ENCODE measurements around the gene DZIP3. TPM values are rescaled to one million over a fixed set of nuclear protein-coding genes. Genes with fewer than 3 reads are reported as not detected.
"Not testable (repeated sequence)": the region's sequence is repeated elsewhere in the genome, so short reads cannot be mapped to it uniquely, and the experiment has no call there.

DZIP3 gene
- total RNA-seq, 6 experiments from 2014 or later = 2.2 to 5.2 (median 3.0) TPM

DNA sequence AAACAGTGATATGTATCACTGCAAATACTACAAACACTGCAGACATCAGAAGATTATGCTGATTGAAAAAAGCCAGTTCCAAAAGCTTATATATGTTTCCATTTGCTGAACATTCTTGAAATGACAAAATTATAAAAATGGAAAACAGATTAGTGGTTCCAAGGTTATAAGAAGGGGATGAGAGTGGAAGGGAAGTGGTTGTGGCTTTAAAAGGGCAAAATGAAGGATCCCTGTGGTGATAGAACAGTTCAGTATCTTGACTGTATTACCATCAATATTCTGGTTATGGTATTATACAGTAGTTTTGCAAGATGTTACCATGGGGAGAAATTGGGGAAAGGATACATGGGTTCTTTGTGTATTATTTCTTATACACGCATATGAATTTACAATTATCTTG is 77.8 kb downstream of the DZIP3 start:
- H3K27me3 ChIP-seq = no peaks in the 10 kb centered on the region
- WGBS (ENCODE audit: insufficient coverage, low coverage, low lambda C conversion rate, missing lambda C conversion rate) = 0% methylated on average over 1 of the region's 1 CpG
- no peaks in the 10 kb centered on the region for H3K36me3 ChIP-seq
- ATAC-seq = no peak
- TF ChIP-seq, protein P1, sequence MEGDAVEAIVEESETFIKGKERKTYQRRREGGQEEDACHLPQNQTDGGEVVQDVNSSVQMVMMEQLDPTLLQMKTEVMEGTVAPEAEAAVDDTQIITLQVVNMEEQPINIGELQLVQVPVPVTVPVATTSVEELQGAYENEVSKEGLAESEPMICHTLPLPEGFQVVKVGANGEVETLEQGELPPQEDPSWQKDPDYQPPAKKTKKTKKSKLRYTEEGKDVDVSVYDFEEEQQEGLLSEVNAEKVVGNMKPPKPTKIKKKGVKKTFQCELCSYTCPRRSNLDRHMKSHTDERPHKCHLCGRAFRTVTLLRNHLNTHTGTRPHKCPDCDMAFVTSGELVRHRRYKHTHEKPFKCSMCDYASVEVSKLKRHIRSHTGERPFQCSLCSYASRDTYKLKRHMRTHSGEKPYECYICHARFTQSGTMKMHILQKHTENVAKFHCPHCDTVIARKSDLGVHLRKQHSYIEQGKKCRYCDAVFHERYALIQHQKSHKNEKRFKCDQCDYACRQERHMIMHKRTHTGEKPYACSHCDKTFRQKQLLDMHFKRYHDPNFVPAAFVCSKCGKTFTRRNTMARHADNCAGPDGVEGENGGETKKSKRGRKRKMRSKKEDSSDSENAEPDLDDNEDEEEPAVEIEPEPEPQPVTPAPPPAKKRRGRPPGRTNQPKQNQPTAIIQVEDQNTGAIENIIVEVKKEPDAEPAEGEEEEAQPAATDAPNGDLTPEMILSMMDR (IDR thresholded peaks at IDR 0.05) = no peak
- no peak for TF ChIP-seq POLR2A (IDR thresholded peaks at IDR 0.05)
- no peak overlapping the region for H3K4me3 ChIP-seq
- H3K27ac ChIP-seq = no peak overlapping the region
- H3K4me1 ChIP-seq = no peaks in the 10 kb centered on the region
- intact Hi-C loops (cut with DNase I) = loop anchor here in 1 of 2 donors (10.0 kb wide), 1 partner anchor 247 kb away; no protein-coding TSS in a partner anchor
- no peaks in the 10 kb centered on the region for H3K9me3 ChIP-seq
- no peak for DNase-seq

DNA sequence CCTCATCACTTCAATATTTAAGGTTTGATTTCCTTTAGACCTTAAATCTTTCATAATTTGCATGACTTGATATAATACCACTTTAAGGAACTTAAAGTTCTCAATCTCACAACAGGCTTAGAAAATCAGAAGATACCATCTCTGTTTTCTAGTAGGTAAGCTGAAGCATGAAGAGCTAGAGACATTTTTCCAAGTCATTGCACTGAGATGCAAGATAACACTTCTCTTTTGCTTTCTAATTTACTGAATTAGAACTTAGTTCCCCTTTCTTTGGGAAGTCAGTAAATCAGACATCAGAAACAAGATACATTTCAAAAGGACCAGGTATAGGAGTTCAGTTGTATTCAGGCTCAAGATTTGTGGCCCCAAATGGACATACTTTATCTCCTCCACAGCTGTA is 79.7 kb downstream of the DZIP3 start:
- DNase-seq = no peak
- intact Hi-C loops (cut with DNase I) = loop anchor here in 1 of 2 donors (10.0 kb wide), 1 partner anchor 246 kb away; no protein-coding TSS in a partner anchor

DNA sequence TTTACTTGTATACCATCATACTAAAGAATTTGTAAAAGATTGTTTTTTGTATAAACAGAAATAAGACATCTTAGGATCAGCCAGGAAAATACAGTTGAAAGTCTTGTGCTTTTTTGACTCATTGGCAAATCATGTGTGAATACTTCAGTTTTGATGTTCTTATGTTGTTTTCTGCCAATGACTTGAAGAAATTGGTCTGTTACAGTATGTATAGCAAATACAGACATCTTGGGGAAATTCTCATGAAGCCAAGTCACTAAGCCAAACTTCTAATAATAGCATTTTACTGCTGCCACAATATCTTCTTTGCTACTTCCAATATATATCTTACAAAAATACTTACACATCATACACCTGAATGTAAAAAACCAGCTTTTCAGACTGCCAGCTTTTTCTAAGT is 83.2 kb downstream of the DZIP3 start:
- intact Hi-C loops (cut with DNase I) = no loop called here
- Histone ChIP-seq H3K27ac (no peak overlapping the region), H3K4me1 (no peaks in the 10 kb centered on the region), H3K36me3 (no peaks in the 10 kb centered on the region), H3K4me3 (no peak overlapping the region), H3K27me3 (no peaks in the 10 kb centered on the region), H3K9me3 (no peaks in the 10 kb centered on the region)
- DNase-seq (no peak), ATAC-seq (no peak)
- no peak for TF ChIP-seq POLR2A (IDR thresholded peaks at IDR 0.05)
- TF ChIP-seq, protein P1 (IDR thresholded peaks at IDR 0.05) = no peak

More for the DNA sequence above, 79.7 kb downstream of the DZIP3 start:
- no peaks in the 10 kb centered on the region for H3K27me3 ChIP-seq
- no peaks in the 10 kb centered on the region for H3K4me1 ChIP-seq
- H3K27ac ChIP-seq = no peak overlapping the region
- H3K4me3 ChIP-seq = no peak overlapping the region
- no peaks in the 10 kb centered on the region for H3K9me3 ChIP-seq
- ATAC-seq = no peak
- no peaks in the 10 kb centered on the region for H3K36me3 ChIP-seq
- TF ChIP-seq, protein P1 (IDR thresholded peaks at IDR 0.05) = no peak
- no peak for TF ChIP-seq POLR2A (IDR thresholded peaks at IDR 0.05)

DNA sequence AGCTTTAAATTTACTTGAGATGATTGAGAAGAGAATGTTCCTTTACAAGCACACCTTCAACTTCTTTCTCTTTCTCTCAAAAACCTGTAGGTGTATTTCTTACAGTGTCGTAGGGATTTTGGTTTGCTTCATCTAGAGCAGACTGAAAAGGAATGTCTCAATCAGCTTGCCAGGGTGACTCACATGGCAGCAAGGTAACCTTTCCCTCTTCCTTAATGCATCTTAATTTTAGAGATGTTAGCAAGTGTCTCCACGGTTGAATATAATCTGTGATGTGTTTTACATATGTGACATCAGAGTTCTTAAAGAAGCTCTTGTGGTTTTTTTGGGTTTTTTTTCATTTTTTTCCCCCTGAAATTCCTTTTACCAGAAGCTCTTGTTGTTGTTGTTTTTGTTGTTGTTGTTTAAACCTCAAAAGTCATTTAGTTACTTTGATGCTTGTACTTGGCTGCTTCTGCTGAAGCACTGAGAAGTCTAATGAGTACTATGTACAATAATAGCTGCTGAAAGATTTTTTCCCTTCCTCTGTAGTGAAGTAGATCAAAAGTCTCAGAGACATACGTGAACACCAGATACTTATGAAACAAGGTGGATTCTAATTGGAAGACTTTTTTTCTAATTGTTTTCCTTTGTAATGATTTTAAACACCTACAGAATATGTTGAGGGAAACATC is 84.6 kb downstream of the DZIP3 start:
- no peaks in the 10 kb centered on the region for H3K4me1 ChIP-seq
- TF ChIP-seq POLR2A (IDR thresholded peaks at IDR 0.05) = no peak
- TF ChIP-seq, protein P1 (IDR thresholded peaks at IDR 0.05) = no peak
- H3K36me3 ChIP-seq = no peaks in the 10 kb centered on the region
- ATAC-seq = no peak
- DNase-seq = no peak
- WGBS (ENCODE audit: insufficient coverage, low coverage, low lambda C conversion rate, missing lambda C conversion rate) = 87% methylated on average over 3 of the region's 3 CpGs
- intact Hi-C loops (cut with DNase I) = no loop called here
- H3K9me3 ChIP-seq = no peaks in the 10 kb centered on the region
- no peaks in the 10 kb centered on the region for H3K27me3 ChIP-seq
- H3K27ac ChIP-seq = no peak overlapping the region
- no peak overlapping the region for H3K4me3 ChIP-seq

DNA sequence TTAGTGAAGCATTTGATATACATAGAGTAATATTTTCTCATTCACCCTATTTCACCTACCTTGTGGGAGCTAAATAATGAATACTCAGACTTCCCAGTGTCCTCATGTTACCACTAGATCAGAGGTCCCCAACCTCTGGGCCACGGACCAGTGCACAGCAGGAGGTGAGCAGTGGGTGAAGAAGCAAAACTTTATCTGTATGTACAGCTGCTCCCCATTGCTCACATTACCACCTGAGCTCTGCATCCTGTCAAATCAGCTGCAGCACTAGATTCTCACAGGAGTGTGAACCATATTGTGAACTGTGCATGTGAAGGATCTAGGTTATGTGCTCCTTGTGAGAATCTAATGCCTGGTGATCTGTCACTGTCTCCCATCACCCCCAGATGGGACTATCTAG is 88.3 kb downstream of the DZIP3 start:
- TF ChIP-seq, protein P1 (IDR thresholded peaks at IDR 0.05) = no peak
- TF ChIP-seq POLR2A (IDR thresholded peaks at IDR 0.05) = no peak
- intact Hi-C loops (cut with DNase I) = no loop called here
- Histone ChIP-seq H3K4me1 (no peaks in the 10 kb centered on the region), H3K4me3 (no peak overlapping the region), H3K9me3 (no peaks in the 10 kb centered on the region), H3K36me3 (no peaks in the 10 kb centered on the region), H3K27me3 (no peaks in the 10 kb centered on the region), H3K27ac (no peak overlapping the region)
- ATAC-seq = no peak
- 100% methylated on average over 1 of the region's 1 CpG for WGBS (ENCODE audit: insufficient coverage, low coverage, low lambda C conversion rate, missing lambda C conversion rate)
- no peak for DNase-seq

DNA sequence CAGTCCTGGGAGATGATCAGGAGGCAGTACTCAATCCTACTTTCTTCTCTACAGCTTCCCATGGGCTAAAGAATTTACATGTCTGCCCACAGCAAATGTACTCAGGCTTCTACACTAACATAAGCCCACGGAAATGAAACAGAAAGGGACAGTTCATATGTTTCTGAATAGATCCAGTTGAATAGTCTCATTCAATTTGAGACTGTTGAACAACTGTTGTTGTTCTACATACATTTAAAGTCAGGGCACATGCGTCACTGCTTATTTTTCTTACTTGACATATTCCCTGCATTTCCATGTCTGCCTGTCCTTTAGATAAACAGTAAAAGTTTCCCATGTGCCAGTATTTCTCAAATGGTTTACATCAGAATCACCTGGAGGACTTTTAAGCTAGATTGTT is 102.8 kb downstream of the DZIP3 start:
- WGBS (ENCODE audit: insufficient coverage, low coverage, low lambda C conversion rate, missing lambda C conversion rate) = 89% methylated on average over 2 of the region's 2 CpGs
- H3K9me3 ChIP-seq; intact Hi-C loops (cut with DNase I): not testable (repeated sequence)

More for the DNA sequence above, 102.8 kb downstream of the DZIP3 start:
- not testable (repeated sequence) for H3K4me1 ChIP-seq, ATAC-seq, H3K27me3 ChIP-seq, H3K4me3 ChIP-seq, H3K27ac ChIP-seq, DNase-seq, H3K36me3 ChIP-seq

Measured in right lobe of liver (tissue), 6 donors.